ENCODE measurements around the gene GPSM1.

DNA sequence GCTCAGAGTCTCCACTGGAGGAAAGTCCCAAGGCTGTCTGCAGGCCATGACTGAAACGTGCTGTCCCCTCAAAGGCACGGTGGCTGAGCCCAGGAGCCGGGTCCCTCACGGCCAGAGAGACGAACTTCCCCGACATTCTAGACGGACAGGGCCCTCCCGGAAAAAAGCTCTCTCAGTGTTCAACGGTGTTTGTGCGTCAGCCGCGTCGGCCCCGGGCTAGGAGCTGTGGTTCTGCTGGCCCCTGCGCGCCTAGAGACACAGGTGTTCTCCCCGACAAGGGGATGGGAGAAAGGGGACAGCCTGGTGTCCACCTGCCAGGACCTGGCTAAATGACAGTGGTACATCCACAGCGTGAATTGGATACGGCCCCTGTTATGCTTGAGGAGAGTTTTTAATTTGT, 5.8 kb upstream of the GPSM1 start:
- TF ChIP-seq CTCF (conservative IDR thresholded peaks at IDR 0.05; ENCODE audit: low read depth, low read length) (no peak), EZH2 (IDR thresholded peaks at IDR 0.05; ENCODE audit: low read length, unreplicated experiment) (no peak)

Data from PC-3 (cell line).